K562 (cell line): ENCODE data around the gene RAD1. TPM values are rescaled to one million over a fixed set of nuclear protein-coding genes. Genes with fewer than 3 reads are reported as not detected.

Experiments used
- ARID2 ChIP-seq: fragments of 450-650 bp; IDR thresholded peaks from 2 replicates; pipeline ENCODE4 v1.6.1; 2017; ENCODE audit warnings: antibody characterized with exemption, mild to moderate bottlenecking
- CBFA2T3 ChIP-seq: fragments of 450-650 bp; IDR thresholded peaks from 2 replicates; pipeline ENCODE4 v1.6.1; 2017
- CBX5 ChIP-seq: IDR thresholded peaks from 2 replicates; pipeline ENCODE4 v1.6.1; 2014; ENCODE audit warnings: low read depth, borderline replicate concordance
- CREBBP ChIP-seq: IDR thresholded peaks from one replicate; pipeline ENCODE4 v1.6.1; 2012; ENCODE audit warnings: low read depth, mild to moderate bottlenecking, control low read depth, inconsistent platforms, low read length
- E2F3 ChIP-seq: fragments of 250-450 bp; sonication (Bioruptor Pico); IDR thresholded peaks from 2 replicates; pipeline ENCODE4 v1.4.0; 2020; ENCODE audit warnings: mild to moderate bottlenecking
- FOXK1 ChIP-seq: sonication (generic); formaldehyde crosslinking; IDR thresholded peaks from 2 replicates; pipeline ENCODE4 v1.8.0; 2022; ENCODE audit warnings: missing genetic modification reagents, mild to moderate bottlenecking, borderline replicate concordance
- FOXP1 ChIP-seq: sonication (generic); formaldehyde crosslinking; IDR thresholded peaks from 2 replicates; pipeline ENCODE4 v1.8.0; 2022; ENCODE audit warnings: mild to moderate bottlenecking, missing genetic modification reagents
- GABPA ChIP-seq: fragments of 200-800 bp; sonication (Bioruptor generic); conservative IDR thresholded peaks from 2 replicates; pipeline ENCODE4 v1.6.1; 2016; ENCODE audit warnings: low read depth, missing genetic modification characterization, missing compliant biosample characterization
- HNRNPLL ChIP-seq: fragments of 200-400 bp; formaldehyde crosslinking; IDR thresholded peaks from 2 replicates; pipeline ENCODE4 v1.6.1; 2017; ENCODE audit warnings: low read length, low read depth, mild to moderate bottlenecking; ENCODE audit not compliant: poor library complexity, severe bottlenecking
- ILK ChIP-seq: fragments of 450-650 bp; IDR thresholded peaks from 2 replicates; pipeline ENCODE4 v1.6.1; 2016; ENCODE audit warnings: missing genetic modification characterization, low read depth, mild to moderate bottlenecking, missing compliant biosample characterization, moderate library complexity, borderline replicate concordance
- JUN ChIP-seq, 2 experiments: sonication (generic) in 1 of 2; formaldehyde crosslinking in 1 of 2; IDR thresholded peaks; 2 replicates each; pipeline versions ENCODE4 v1.6.1 to v1.8.0; 2012 to 2022; ENCODE audit warnings: borderline replicate concordance in 2 of 2, mild to moderate bottlenecking in 2 of 2, improper control_type of control experiment in 1 of 2, low read depth in 1 of 2, low read length in 1 of 2, missing genetic modification reagents in 1 of 2
- JUNB ChIP-seq: fragments of 450-650 bp; formaldehyde crosslinking; conservative IDR thresholded peaks from 2 replicates; pipeline ENCODE4 v1.4.0; 2020; ENCODE audit warnings: mild to moderate bottlenecking
- KHSRP ChIP-seq: fragments of 450-650 bp; IDR thresholded peaks from 2 replicates; pipeline ENCODE4 v1.6.1; 2017
- KLF13 ChIP-seq: fragments of 450-650 bp; IDR thresholded peaks from 2 replicates; pipeline ENCODE4 v1.6.1; 2016; ENCODE audit warnings: missing genetic modification characterization, low read depth, mild to moderate bottlenecking, missing compliant biosample characterization, moderate library complexity, borderline replicate concordance
- POLR3G ChIP-seq: IDR thresholded peaks from 2 replicates; pipeline ENCODE4 v1.6.1; 2011; ENCODE audit not compliant: insufficient read length, insufficient replicate concordance; ENCODE audit errors: extremely low read depth
- PTTG1 ChIP-seq: fragments of 450-650 bp; IDR thresholded peaks from 2 replicates; pipeline ENCODE4 v1.6.1; 2016; ENCODE audit warnings: low read depth, mild to moderate bottlenecking, missing genetic modification characterization, missing compliant biosample characterization
- RBBP5 ChIP-seq: fragments of 200-600 bp; sonication (generic); IDR thresholded peaks from 2 replicates; pipeline ENCODE4 v1.6.1; 2012; ENCODE audit warnings: borderline replicate concordance, mild to moderate bottlenecking, low read length, control low read depth, inconsistent platforms; ENCODE audit not compliant: insufficient read depth, poor library complexity, severe bottlenecking
- RFX1 ChIP-seq: fragments of 450-650 bp; IDR thresholded peaks from 2 replicates; pipeline ENCODE4 v1.6.1; 2016; ENCODE audit warnings: mild to moderate bottlenecking, moderate library complexity
- SIRT6 ChIP-seq: IDR thresholded peaks from one replicate; pipeline ENCODE4 v1.6.1; 2012; ENCODE audit warnings: low read depth, mild to moderate bottlenecking, control low read depth, inconsistent platforms, low read length, moderate library complexity
- SMC3 ChIP-seq: conservative IDR thresholded peaks from 2 replicates; pipeline ENCODE4 v1.6.1; 2011; ENCODE audit warnings: low read depth, low read length, improper control_type of control experiment; ENCODE audit not compliant: insufficient read depth
- TBL1XR1 ChIP-seq, 2 experiments: IDR thresholded peaks; 2 replicates each; pipeline ENCODE4 v1.6.1; 2012; ENCODE audit warnings: improper control_type of control experiment in 2 of 2, low read length in 2 of 2, mild to moderate bottlenecking in 1 of 2
- TFAM ChIP-seq: fragments of 250-450 bp; sonication (Bioruptor Pico); conservative IDR thresholded peaks from 2 replicates; pipeline ENCODE4 v1.5.0; 2021; ENCODE audit warnings: mild to moderate bottlenecking, moderate library complexity
- TGIF2 ChIP-seq: sonication (generic); formaldehyde crosslinking; IDR thresholded peaks from 2 replicates; pipeline ENCODE4 v1.8.1; 2022; ENCODE audit warnings: mild to moderate bottlenecking, missing genetic modification reagents, moderate library complexity
- USF2 ChIP-seq: sonication (generic); formaldehyde crosslinking; IDR thresholded peaks from 2 replicates; pipeline ENCODE4 v1.5.0; 2020; ENCODE audit warnings: missing genetic modification reagents
- ZFP1 ChIP-seq: fragments of 450-650 bp; formaldehyde crosslinking; IDR thresholded peaks from 2 replicates; pipeline ENCODE4 v1.4.0; 2020; ENCODE audit warnings: mild to moderate bottlenecking, mixed read lengths
- polyA plus RNA-seq, 8 experiments: library from polyadenylated mRNA; depleted of rRNA in 4 of 8; stranded (reverse) in 5 of 8; unstranded in 3 of 8; fragments of >200 nt; fragmentation: Nextera tagmentation in 2 of 8; fragmentation: Illumina TruSeq in 1 of 8; extraction: Ambion mirVana in 2 of 8; extraction: Trizol in 1 of 8; gene quantifications; 2 replicates each; pipeline versions ENCODE4 v1.2.1 to v1.2.3, GENCODE V29; 2011 to 2014; ENCODE audit warnings: inconsistent platforms in 1 of 8, missing spikeins in 1 of 8
- total RNA-seq, 7 experiments: library from RNA; depleted of rRNA in 6 of 7; stranded (reverse); fragments of >200 nt in 6 of 7; fragmentation: Illumina TruSeq in 2 of 7; extraction: Trizol in 2 of 7; gene quantifications; 2 replicates each; pipeline versions ENCODE4 v1.2.1 to v1.2.3, GENCODE V29; 2011 to 2021; ENCODE audit warnings: low replicate concordance in 1 of 7
- TF ChIP-seq, protein P1 (sequence below): fragments of 250-450 bp; sonication (Bioruptor Pico); IDR thresholded peaks from 2 replicates; pipeline ENCODE4 v1.5.0; 2021; ENCODE audit warnings: mild to moderate bottlenecking, moderate library complexity

RAD1 gene
- total and polyA plus RNA-seq, 9 of the 15 experiments (the other 6 are each of a cell fraction or from before 2014, with no cell fraction given) = 44.5 to 148 (median 60.8) TPM

GRCh38 chr5:34914671-34915138 is 599 bp downstream of the RAD1 start (continued):
- TF ChIP-seq ILK (tag) (no peak), KLF13 (tag) (no peak), POLR3G (no peak), KHSRP (no peak), TFAM (CRISPR knock-in tag) (no peak), FOXK1 (CRISPR knock-in tag) (no peak), HNRNPLL (no peak), E2F3 (no peak), RBBP5 (peak; percentile 52), SMC3 (no peak), CBX5 (peak; percentile 8; the same call in 1 of the 2 replicates), SIRT6 (no peak), JUNB (CRISPR knock-in tag) (no peak), GABPA (tag) (no peak), FOXP1 (CRISPR knock-in tag) (0 out of 2 replicates have a peak, but pooled peaks have one; percentile 16), RFX1 (no peak), USF2 (no peak), CBFA2T3 (peak; percentile 2; the same call in 1 of the 2 replicates), PTTG1 (no peak), TGIF2 (CRISPR knock-in tag) (no peak), CREBBP (no peak), TBL1XR1 (IDR thresholded peaks at IDR 0.05; ENCODE audit: low read length in 2 of 2) (no peak), ZFP1 (CRISPR knock-in tag) (no peak), JUN (IDR thresholded peaks at IDR 0.05; ENCODE audit: borderline replicate concordance, low read depth, low read length) (no peak), JUN (CRISPR knock-in tag; IDR thresholded peaks at IDR 0.05; ENCODE audit: borderline replicate concordance) (no peak; the same call in 1 of the 2 replicates), ARID2 (no peak)
- TF ChIP-seq, protein P1, sequence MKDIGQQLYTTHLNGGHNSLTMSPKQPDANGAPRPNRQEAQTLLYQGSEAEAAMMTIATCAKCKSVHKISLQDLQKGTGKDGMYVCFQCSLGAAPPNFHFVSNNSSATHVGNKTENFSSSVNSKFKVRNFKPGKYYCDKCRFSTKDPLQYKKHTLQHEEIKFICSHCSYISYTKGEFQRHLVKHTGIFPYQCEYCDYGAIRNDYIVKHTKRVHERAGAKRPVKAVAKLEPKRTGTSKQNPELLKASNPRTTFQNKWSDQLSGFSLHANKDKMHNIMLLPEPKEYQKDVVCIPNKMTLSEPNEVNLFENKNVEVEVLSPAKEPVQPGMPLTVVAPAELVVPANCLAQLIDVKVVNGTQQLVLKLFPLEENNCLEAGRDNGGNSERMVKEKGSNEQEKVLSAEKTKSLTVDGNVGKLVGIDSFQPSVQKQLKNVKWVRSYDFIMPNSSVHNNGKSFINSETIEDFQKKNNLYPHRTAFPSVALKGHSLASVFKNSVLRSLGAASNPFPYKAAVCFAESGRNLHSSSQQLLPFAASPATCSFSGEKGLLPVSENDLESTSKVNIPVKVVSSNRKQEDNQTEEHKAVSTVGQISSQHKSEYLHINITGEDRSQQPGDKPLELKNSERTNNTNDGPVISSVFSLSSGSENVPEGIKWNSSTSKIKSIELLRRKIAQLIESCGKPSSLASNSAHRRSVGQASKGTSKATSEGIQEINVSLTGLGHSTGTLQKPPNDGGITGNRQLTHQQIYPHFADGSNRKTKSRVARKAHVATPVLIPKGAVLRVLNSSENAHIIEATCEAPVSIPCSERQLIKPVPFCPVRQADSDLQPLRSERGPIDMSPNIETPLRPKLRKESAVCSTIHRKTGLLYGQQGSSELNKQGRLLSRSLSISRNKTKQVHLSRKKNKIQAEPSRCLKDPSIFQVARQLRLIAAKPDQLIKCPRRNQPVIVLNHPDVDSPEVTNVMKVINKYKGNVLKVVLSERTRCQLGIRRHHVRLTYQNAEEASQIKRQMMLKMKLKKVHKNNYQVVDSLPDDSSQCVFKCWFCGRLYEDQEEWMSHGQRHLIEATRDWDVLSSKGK = no peak
